IPS-11a (cell line): Measurements from ENCODE around the gene NAV3.

ENCODE experiments used
- H3K4me3 ChIP-seq: one replicate; pipeline ENCODE4 v1.5.1; 2013; ENCODE audit warnings: low read depth, low read length, control low read depth

NAV3 gene

DNA sequence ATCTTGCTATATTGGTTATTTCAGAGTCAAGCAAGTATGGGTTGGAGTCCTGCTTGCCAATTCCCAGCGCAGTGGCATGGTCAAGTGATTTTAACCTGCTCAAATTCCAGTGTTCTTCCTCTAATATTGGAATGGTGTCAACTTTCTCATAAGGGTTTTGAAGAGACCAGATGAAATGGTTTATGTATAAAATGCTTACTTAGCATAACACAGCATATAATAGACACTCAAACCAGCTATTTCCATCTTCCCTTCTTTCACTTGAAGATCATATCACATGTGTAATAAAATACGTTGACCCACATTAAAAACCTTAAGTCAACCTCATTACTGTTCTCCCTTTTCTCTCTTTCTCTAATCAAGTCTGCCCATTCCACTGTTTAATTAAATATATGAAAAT, 144.0 kb downstream of the NAV3 start:
- no peak overlapping the region for H3K4me3 ChIP-seq

DNA sequence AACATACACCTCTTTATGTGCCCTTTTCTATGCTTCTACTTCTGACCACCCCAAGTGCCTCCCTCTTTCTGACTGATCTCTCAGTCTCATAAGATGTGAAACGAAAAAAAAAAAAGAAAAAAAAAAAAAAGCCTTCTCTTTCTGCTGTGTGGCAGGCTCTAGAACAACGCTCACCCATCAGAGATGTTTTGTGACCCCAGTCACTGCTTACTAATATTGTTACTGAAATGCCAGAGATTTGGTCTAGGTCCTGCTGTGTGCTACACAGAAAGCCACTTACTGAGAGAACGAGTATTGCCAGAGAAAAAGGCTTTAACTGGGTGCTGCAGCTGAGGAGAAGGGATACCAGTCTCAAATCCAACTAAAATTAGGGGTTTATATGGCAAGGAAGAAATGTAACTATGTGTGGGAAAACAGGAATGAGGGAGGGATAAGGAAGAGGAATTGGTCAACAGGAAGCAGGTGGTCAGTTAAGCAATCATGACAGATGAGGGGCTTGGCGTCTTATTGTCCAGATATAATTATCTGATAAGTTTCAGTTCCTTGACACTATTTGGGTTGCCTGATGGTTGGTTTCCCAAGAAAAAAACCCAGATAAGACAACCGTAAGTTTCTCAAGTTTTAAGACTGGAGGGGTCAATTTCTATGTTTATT, 149.0 kb downstream of the NAV3 start:
- H3K4me3 ChIP-seq, result no peak overlapping the region

- no peak overlapping the region for H3K4me3 ChIP-seq
These were observed 150.1 kb downstream of the NAV3 start for GRCh38 chr12:77980782-77981181.

- H3K4me3 ChIP-seq, result no peak overlapping the region
These were observed 153.2 kb downstream of the NAV3 start for GRCh38 chr12:77983859-77984258.

DNA sequence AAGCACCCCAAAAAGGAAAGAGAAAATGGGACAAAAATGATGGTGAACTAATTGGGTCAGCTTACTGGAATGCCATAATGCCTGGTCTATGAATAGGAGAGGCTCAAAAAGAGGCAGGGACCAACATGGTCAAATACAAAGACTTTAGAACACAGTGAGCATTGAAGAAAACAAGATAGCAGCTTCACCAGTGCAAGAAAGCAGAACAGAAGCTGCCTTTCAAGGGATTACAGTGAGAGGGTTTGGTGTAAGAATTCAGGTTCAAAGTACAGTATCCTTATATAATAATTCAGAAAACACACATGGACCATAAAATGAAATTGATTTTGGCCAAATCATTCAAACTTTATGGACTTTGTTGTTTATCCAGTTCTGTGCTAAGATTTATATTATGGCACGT, 162.1 kb downstream of the NAV3 start:
- no peak overlapping the region for H3K4me3 ChIP-seq

GRCh38 chr12:77993658-77994057, 163.0 kb downstream of the NAV3 start:
- H3K4me3 ChIP-seq, result no peak overlapping the region

- no peak overlapping the region for H3K4me3 ChIP-seq
These were observed 164.9 kb downstream of the NAV3 start for GRCh38 chr12:77995436-77996167.

GRCh38 chr12:77996670-77997069, 166.0 kb downstream of the NAV3 start:
- H3K4me3 ChIP-seq, result no peak overlapping the region

DNA sequence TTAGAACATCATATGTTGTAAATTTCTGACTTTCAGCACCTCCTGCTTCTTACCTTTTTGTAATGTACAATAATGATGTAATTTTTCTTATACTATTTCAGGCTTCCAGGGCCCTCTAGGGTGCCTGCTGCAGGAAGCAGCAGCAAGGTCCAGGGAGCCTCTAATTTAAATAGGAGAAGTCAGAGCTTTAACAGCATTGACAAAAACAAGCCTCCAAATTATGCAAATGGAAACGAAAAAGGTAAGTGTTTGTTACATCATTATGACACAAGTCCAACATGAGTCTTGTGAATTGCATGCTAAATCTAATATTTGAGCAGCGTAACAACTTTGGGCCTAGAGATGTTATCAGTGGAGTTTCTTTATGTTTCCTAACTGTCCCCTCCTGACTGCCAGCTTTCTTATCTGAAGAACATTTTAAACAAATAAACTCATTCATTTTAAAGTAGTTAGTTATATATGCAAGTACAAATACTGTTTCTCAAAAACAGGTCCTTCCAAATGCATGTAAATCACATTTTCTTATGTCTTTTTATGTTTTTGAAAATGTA, 167.6 kb downstream of the NAV3 start:
- H3K4me3 ChIP-seq, result no peak overlapping the region

- no peak overlapping the region for H3K4me3 ChIP-seq
These were observed 168.5 kb downstream of the NAV3 start for GRCh38 chr12:77999074-77999715.

DNA sequence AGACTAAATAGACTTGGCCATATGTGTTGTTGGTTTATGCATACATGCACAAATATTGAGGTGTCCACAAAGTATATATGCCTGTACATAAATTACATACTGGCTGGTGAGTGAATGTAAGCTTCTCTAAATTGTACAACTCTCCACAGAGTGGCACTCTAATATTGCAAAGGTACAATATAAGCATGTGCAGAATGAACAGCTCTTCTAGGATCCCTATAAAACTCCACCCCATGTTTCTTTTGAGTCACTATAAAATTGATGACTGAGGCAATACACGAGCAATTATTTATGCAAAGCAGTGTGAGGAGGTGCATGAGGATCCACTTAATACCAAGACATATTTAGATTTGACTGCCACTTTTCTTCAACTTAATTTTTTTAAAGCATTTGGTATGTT, 172.2 kb downstream of the NAV3 start:
- no peak overlapping the region for H3K4me3 ChIP-seq

GRCh38 chr12:78004249-78005093, 173.8 kb downstream of the NAV3 start:
- H3K4me3 ChIP-seq, result no peak overlapping the region

DNA sequence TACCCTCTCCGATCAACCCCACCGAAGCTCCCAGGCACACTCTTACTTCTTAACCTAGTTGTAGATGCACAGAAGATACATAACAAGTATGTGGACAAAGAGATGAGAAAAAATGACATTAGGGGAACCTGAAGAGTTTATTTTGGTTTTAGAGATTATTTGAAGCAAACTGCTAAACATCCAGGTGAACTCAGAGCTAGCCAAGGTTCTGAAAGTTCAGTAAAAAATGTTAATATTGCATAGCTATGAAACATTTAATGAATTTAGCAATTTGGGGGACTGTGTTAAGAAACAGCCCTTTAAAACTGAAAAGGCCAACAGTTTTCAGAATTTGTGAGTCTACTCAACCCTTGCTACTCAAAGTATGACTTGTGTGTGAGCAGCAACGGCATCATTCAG, 174.4 kb downstream of the NAV3 start:
- no peak overlapping the region for H3K4me3 ChIP-seq

- no peak overlapping the region for H3K4me3 ChIP-seq
These were observed 176.5 kb downstream of the NAV3 start for GRCh38 chr12:78007173-78007572.

GRCh38 chr12:78009031-78009430, 178.3 kb downstream of the NAV3 start:
- no peak overlapping the region for H3K4me3 ChIP-seq

GRCh38 chr12:78018171-78018910, 187.6 kb downstream of the NAV3 start:
- H3K4me3 ChIP-seq, result no peak overlapping the region

GRCh38 chr12:78018939-78019338, 188.2 kb downstream of the NAV3 start:
- no peak overlapping the region for H3K4me3 ChIP-seq

DNA sequence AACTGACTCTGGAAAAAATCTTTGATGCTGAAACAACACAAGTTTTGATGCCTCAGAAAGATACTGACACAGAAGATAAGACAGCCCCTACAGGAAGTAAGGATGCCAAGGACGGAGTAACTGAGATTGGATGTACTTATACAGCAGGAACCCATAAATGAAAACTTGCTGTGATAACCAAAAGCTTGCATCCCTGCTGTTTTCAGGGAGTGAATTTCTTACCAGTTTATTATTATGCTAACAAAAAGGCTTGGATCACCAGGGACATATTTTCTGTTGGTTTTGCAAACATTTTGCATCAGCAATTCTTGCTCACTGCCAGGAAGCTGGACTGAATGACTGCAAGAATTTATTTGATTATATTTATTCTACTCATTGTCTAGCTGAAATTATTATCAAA, 197.7 kb downstream of the NAV3 start:
- H3K4me3 ChIP-seq, result no peak overlapping the region

GRCh38 chr12:78034025-78034424, 203.3 kb downstream of the NAV3 start:
- no peak overlapping the region for H3K4me3 ChIP-seq

- H3K4me3 ChIP-seq, result no peak overlapping the region
These were observed 205.4 kb downstream of the NAV3 start for GRCh38 chr12:78035901-78036606.
